Caco-2 (cell line): Measurements from ENCODE around the gene DBR1. TPM values are rescaled to one million over a fixed set of nuclear protein-coding genes. Genes with fewer than 3 reads are reported as not detected.

ENCODE experiments used
- BruUV-seq: library from RNA; stranded (reverse); fragments of 400-500 nt; replicated peaks from 2 replicates; lab custom pipeline; 2021; lab: Mats Ljungman, UMichigan
- CTCF ChIA-PET: fragments of 300-600 bp; sonication (Branson Sonifier 250); formaldehyde crosslinking; loops from one replicate; lab custom pipeline; 2022; ENCODE audit warnings: antibody characterized with exemption; lab: Charles Lee
- POLR2A ChIA-PET: fragments of 300-600 bp; sonication (Branson Sonifier 250); formaldehyde crosslinking; loops from one replicate; lab custom pipeline; 2022; ENCODE audit warnings: antibody characterized with exemption; lab: Charles Lee
- DNase-seq, 2 experiments: peaks; one replicate each; pipeline versions ENCODE4 v3.0.0 to v3.0.0-alpha.2; 2020 to 2022
- H3K27me3 ChIP-seq: replicated peaks from 2 replicates; pipeline ENCODE4 v1.6.0; 2011; ENCODE audit warnings: low read length; ENCODE audit not compliant: control insufficient read depth, insufficient read depth
- H3K36me3 ChIP-seq: 2 replicates; pipeline ENCODE4 v1.5.1; 2011; ENCODE audit warnings: low read length; ENCODE audit not compliant: control insufficient read depth, insufficient read depth
- H3K4me1 ChIP-seq: fragments of 250-450 bp; sonication (Bioruptor Pico); 2 replicates; pipeline ENCODE4 v1.5.1; 2020; ENCODE audit warnings: mild to moderate bottlenecking
- H3K4me3 ChIP-seq: 2 replicates; pipeline ENCODE4 v1.5.1; 2011; ENCODE audit warnings: low read depth, mild to moderate bottlenecking, control low read depth, low read length
- H3K9me3 ChIP-seq: fragments of 250-450 bp; sonication (Bioruptor Pico); 2 replicates; pipeline ENCODE4 v1.5.1; 2020; ENCODE audit warnings: mild to moderate bottlenecking, moderate library complexity
- H3K27ac Mint-ChIP-seq: one replicate; pipeline ENCODE4 v1.8.0; 2022; ENCODE audit warnings: mixed read lengths; ENCODE audit not compliant: unreplicated experiment
- H3K27me3 Mint-ChIP-seq: one replicate; pipeline ENCODE4 v1.8.0; 2022; ENCODE audit warnings: mixed read lengths; ENCODE audit not compliant: insufficient read depth, unreplicated experiment
- H3K36me3 Mint-ChIP-seq: one replicate; pipeline ENCODE4 v1.8.0; 2022; ENCODE audit warnings: mild to moderate bottlenecking, mixed read lengths; ENCODE audit not compliant: insufficient read depth, unreplicated experiment
- H3K4me1 Mint-ChIP-seq: one replicate; pipeline ENCODE4 v1.8.0; 2022; ENCODE audit warnings: low read depth, mixed read lengths; ENCODE audit not compliant: unreplicated experiment
- H3K4me3 Mint-ChIP-seq: one replicate; pipeline ENCODE4 v1.8.0; 2022; ENCODE audit warnings: mild to moderate bottlenecking, moderate library complexity, mixed read lengths; ENCODE audit not compliant: unreplicated experiment
- H3K9me3 Mint-ChIP-seq: one replicate; pipeline ENCODE4 v1.8.0; 2022; ENCODE audit warnings: mixed read lengths; ENCODE audit not compliant: unreplicated experiment
- CTCF ChIP-seq, 2 experiments: fragments of 200-600 bp in 1 of 2; IDR thresholded peaks; 1 replicate in 1 of 2; 2 replicates in 1 of 2; pipeline versions ENCODE4 v1.5.1 to v1.8.0; 2011 to 2022; ENCODE audit warnings: antibody characterized with exemption in 1 of 2, control low read depth in 1 of 2, inconsistent platforms in 1 of 2, low read depth in 1 of 2, low read length in 1 of 2, mild to moderate bottlenecking in 1 of 2, moderate library complexity in 1 of 2; ENCODE audit not compliant: insufficient read depth in 1 of 2, severe bottlenecking in 1 of 2, unreplicated experiment in 1 of 2
- intact Hi-C: fragments of 100-400 bp; cut with micrococcal nuclease; formaldehyde crosslinking; loops from one replicate; pipeline ENCODE4 v1.10.0; 2022; ENCODE audit not compliant: unreplicated experiment
- total RNA-seq: library from RNA; stranded (reverse); gene quantifications from 2 replicates; pipeline ENCODE4 v1.2.3, GENCODE V29; 2022

DBR1 gene
- total RNA-seq, 1 experiment from 2014 or later, result 16.9 TPM

GRCh38 chr3:138139691-138140090, 35.0 kb downstream of the DBR1 start:
- peaks cover 7% of the 10 kb centered on the region for H3K4me1 Mint-ChIP-seq
- no peak overlapping the region for H3K27ac Mint-ChIP-seq
- H3K27me3 Mint-ChIP-seq, result peaks cover 2% of the 10 kb centered on the region
- no peaks in the 10 kb centered on the region for H3K27me3 ChIP-seq
- TF ChIP-seq CTCF (IDR thresholded peaks at IDR 0.05; ENCODE audit: insufficient read depth in 1 of 2, low read depth in 1 of 2, low read length in 1 of 2, severe bottlenecking in 1 of 2, unreplicated experiment in 1 of 2), result no peak
- ChIA-PET CTCF (no interaction called here), POLR2A (no interaction called here)
- 0 out of 2 replicates have a peak, but pooled peaks cover 1% of the 10 kb centered on the region for H3K4me1 ChIP-seq
- DNase-seq, result no peak
- intact Hi-C loops, result no loop called here
- H3K4me3 ChIP-seq, result no peak overlapping the region
- H3K36me3 ChIP-seq, result no peaks in the 10 kb centered on the region
- peaks cover 10% of the 10 kb centered on the region for H3K9me3 Mint-ChIP-seq
- peaks cover 7% of the 10 kb centered on the region; the same call in 1 of the 2 replicates for H3K9me3 ChIP-seq
- H3K4me3 Mint-ChIP-seq, result no peak overlapping the region
- no TSS peak for BruUV-seq
- no peaks in the 10 kb centered on the region for H3K36me3 Mint-ChIP-seq

- no peaks in the 10 kb centered on the region; the same call in 1 of the 2 replicates for H3K27me3 ChIP-seq
- intact Hi-C loops, result no loop called here
- Mint-ChIP-seq H3K9me3 (peaks cover 2% of the 10 kb centered on the region), H3K36me3 (no peaks in the 10 kb centered on the region), H3K27me3 (no peaks in the 10 kb centered on the region), H3K27ac (no peak overlapping the region), H3K4me1 (peaks cover 7% of the 10 kb centered on the region), H3K4me3 (no peak overlapping the region)
- H3K4me1 ChIP-seq, result 0 out of 2 replicates have a peak, but pooled peaks cover 3% of the 10 kb centered on the region
- no peaks in the 10 kb centered on the region for H3K9me3 ChIP-seq
- no peak for TF ChIP-seq CTCF (IDR thresholded peaks at IDR 0.05; ENCODE audit: insufficient read depth in 1 of 2, low read depth in 1 of 2, low read length in 1 of 2, severe bottlenecking in 1 of 2, unreplicated experiment in 1 of 2)
- BruUV-seq, result no TSS peak
- H3K4me3 ChIP-seq, result no peak overlapping the region
- no peak for DNase-seq
- POLR2A ChIA-PET, result no interaction called here
- H3K36me3 ChIP-seq, result no peaks in the 10 kb centered on the region
- CTCF ChIA-PET, result no interaction called here
These were observed 36.9 kb downstream of the DBR1 start for GRCh38 chr3:138137861-138138260.

- Mint-ChIP-seq H3K27ac (no peak overlapping the region), H3K36me3 (no peaks in the 10 kb centered on the region), H3K27me3 (no peaks in the 10 kb centered on the region), H3K9me3 (no peaks in the 10 kb centered on the region), H3K4me1 (peaks cover 7% of the 10 kb centered on the region), H3K4me3 (no peak overlapping the region)
- Histone ChIP-seq H3K36me3 (no peaks in the 10 kb centered on the region), H3K4me3 (no peak overlapping the region), H3K4me1 (0 out of 2 replicates have a peak, but pooled peaks cover 3% of the 10 kb centered on the region), H3K27me3 (no peaks in the 10 kb centered on the region; the same call in 1 of the 2 replicates), H3K9me3 (no peaks in the 10 kb centered on the region)
- no TSS peak for BruUV-seq
- intact Hi-C loops, result no loop called here
- TF ChIP-seq CTCF (IDR thresholded peaks at IDR 0.05; ENCODE audit: insufficient read depth in 1 of 2, low read depth in 1 of 2, low read length in 1 of 2, severe bottlenecking in 1 of 2, unreplicated experiment in 1 of 2), result no peak
- CTCF ChIA-PET, result interaction anchor here (0.8 kb wide), 1 partner anchor 38 kb away, joined by 3 read pairs; no protein-coding TSS in a partner anchor
- DNase-seq, result no peak
- POLR2A ChIA-PET, result no interaction called here
These were observed 38.5 kb downstream of the DBR1 start for GRCh38 chr3:138136201-138136600.
